Measurements from ENCODE around the gene TNK2.

DNA sequence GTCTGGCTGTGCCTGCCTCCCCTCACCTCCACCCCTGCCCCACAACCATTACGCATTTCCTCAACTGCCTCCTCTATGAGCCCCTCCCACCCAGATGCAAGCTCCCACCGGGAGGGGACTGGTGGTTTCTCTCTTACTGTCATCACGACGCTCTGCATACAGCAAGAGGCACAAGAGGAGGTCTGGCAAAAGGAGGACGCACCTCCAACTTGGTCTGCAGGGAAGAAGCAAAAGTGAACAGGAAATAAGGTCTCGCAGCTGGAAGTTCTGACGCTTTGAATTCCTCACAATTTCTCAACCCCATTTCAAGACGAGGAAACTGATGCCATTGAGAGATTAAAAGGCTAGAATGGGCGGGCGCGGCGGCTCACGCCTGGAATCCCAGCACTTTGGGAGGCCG is 54.4 kb downstream of the TNK2 start:
- TF ChIP-seq, protein P1, sequence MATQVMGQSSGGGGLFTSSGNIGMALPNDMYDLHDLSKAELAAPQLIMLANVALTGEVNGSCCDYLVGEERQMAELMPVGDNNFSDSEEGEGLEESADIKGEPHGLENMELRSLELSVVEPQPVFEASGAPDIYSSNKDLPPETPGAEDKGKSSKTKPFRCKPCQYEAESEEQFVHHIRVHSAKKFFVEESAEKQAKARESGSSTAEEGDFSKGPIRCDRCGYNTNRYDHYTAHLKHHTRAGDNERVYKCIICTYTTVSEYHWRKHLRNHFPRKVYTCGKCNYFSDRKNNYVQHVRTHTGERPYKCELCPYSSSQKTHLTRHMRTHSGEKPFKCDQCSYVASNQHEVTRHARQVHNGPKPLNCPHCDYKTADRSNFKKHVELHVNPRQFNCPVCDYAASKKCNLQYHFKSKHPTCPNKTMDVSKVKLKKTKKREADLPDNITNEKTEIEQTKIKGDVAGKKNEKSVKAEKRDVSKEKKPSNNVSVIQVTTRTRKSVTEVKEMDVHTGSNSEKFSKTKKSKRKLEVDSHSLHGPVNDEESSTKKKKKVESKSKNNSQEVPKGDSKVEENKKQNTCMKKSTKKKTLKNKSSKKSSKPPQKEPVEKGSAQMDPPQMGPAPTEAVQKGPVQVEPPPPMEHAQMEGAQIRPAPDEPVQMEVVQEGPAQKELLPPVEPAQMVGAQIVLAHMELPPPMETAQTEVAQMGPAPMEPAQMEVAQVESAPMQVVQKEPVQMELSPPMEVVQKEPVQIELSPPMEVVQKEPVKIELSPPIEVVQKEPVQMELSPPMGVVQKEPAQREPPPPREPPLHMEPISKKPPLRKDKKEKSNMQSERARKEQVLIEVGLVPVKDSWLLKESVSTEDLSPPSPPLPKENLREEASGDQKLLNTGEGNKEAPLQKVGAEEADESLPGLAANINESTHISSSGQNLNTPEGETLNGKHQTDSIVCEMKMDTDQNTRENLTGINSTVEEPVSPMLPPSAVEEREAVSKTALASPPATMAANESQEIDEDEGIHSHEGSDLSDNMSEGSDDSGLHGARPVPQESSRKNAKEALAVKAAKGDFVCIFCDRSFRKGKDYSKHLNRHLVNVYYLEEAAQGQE (IDR thresholded peaks at IDR 0.05; ENCODE audit: insufficient read depth in 1 of 2, low read depth in 2 of 2, low read length in 2 of 2): no peak
- no peak for TF ChIP-seq POLR2AphosphoS5 (IDR thresholded peaks at IDR 0.05; ENCODE audit: low read depth, low read length)

All from PFSK-1 (cell line).